NCI-H524 treated with DMSO at 0.1 percent for 48 hours (cell line): ENCODE measurements around the gene CORO7.
A peak's percentile ranks its signal among the peaks of the same experiment; 100 is the strongest.
"Not testable (repeated sequence)": the region's sequence is repeated elsewhere in the genome, so short reads cannot be mapped to it uniquely, and the experiment has no call there.

Experiments
- DNase-seq: peaks from one replicate; lab custom pipeline; 2025; lab: John Stamatoyannopoulos, UW

CORO7 gene

DNA sequence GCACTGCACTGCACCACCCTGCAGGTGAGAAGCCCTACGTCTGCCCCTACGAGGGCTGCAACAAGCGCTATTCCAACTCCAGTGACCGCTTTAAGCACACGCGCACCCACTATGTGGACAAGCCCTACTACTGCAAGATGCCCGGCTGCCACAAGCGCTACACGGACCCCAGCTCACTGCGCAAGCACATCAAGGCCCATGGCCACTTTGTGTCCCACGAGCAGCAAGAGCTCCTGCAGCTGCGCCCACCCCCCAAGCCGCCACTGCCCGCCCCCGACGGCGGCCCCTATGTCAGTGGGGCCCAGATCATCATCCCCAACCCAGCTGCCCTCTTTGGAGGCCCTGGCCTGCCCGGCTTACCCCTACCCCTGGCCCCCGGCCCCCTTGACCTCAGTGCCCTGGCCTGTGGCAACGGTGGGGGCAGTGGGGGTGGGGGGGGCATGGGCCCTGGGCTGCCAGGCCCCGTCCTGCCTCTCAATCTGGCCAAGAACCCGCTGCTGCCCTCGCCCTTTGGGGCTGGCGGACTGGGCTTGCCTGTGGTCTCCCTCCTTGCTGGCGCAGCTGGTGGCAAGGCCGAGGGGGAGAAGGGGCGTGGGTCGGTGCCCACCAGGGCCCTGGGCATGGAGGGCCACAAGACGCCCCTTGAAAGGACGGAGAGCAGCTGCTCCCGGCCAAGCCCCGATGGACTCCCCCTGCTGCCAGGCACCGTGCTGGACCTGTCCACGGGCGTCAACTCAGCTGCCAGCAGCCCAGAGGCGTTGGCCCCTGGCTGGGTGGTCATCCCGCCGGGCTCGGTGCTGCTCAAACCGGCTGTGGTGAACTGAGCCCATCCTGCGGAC is 79.5 kb downstream of the CORO7 start:
- DNase-seq: no peak

DNA sequence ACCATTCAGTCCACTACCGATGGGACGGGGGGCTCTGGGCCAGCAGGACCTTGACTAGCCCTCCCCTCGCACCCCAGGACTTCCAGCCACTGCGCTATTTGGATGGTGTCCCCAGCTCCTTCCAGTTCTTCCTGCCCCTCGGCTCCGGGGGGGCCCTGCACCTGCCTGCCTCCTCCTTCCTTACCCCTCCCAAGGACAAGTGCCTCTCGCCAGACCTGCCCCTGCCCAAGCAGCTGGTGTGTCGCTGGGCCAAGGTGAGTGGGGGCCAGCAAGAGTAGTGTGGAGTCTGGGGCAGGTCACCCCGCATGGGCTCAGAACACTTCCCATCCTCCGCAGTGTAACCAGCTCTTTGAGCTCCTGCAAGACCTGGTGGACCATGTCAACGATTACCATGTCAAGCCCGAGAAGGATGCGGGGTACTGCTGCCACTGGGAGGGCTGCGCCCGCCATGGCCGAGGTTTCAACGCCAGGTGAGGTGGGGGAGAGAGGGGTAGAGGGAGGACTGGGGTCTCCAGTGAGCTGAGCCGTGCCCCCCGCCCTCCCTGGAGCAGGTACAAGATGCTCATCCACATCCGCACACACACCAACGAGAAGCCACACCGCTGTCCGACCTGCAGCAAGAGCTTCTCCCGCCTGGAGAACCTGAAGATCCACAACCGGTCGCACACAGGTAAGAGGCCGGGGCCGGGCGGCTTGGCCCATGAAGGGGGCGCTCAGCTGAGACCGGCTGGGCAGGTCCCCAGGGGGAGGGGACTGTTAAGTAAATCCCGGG is 81.5 kb downstream of the CORO7 start:
- DNase-seq: no peak

DNA sequence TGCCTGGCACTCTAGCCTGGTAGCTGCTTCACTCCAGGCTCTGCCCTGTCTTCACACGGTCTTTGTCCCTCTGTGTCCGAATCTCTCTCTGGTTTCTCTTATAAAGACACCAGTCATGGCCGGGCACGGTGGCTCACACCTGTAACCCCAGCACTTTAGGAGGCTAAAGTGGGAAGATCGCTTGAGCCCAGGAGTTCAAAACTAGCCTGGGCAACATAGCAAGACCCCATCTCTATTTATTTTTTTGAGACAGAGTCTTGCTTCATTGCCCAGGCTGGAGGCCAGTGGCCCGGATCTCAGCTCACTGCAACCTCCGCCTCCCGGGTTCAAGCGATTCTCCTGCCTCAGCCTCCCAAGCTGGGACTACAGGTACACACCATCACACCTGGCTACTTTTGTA is 82.7 kb downstream of the CORO7 start:
- not testable (repeated sequence) for DNase-seq

DNA sequence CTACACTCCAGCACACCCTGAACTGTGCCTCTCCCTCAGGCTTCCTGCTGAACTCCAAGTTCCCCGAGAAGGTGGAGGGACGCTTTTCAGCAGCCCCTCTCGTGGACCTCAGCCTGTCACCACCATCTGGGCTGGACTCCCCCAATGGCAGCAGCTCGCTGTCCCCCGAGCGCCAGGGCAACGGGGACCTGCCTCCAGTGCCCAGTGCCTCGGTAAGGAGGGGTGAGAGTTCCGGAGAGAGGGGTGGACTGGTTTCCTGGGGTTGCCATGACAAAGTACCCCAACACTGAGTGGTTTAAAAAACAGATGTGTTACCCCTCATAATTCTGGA is 83.1 kb downstream of the CORO7 start:
- no peak for DNase-seq

DNA sequence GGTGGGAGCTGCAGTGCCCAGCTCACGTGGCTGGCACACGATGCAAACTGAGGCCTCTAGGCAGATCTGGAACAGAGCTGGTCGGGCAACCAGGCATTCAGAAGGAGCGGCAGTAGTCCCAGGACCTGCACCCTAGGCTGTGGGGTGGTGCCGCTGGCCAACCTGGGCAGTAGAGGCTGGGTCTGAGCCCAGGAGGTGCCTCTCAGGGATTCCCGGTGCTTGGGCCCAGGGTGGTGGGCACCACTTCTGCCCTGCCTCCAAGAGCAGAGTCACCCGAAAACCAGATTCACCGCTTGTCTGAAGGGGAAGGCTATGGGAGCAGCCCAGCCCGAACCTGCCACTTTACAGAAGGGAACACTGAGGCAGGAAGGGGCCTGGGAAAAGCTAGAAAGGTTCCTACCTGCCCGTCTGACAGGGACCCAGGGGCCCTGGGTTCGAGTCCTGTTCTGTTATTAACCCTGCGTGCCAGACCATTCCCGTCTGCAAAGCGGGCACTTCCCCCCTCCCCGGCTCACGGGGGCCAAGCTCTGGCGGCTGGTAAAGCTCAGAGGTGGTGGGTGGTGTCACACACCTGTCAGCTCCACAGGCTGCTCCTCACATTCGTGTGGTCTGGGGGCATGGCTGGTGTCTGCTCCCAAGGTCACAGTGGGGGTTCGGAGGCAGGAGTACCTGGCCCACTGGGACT is 83.6 kb downstream of the CORO7 start:
- DNase-seq: no peak

DNA sequence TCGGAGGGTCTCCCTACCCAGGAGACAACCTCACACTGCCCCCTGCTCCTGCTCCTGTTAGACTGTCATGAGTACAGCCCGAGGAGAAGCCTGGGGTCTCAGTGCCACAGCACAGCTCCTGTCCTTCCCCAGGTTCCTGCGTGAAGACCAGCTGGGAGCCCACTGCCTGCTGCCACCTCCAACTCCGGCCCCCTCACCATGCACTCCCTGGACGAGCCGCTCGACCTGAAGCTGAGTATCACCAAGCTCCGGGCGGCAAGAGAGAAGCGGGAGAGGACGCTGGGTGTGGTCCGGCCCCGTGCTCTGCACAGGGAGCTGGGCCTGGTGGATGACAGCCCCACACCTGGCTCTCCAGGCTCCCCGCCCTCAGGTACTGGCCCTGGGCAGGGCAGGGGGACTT is 84.3 kb downstream of the CORO7 start:
- no peak for DNase-seq

DNA sequence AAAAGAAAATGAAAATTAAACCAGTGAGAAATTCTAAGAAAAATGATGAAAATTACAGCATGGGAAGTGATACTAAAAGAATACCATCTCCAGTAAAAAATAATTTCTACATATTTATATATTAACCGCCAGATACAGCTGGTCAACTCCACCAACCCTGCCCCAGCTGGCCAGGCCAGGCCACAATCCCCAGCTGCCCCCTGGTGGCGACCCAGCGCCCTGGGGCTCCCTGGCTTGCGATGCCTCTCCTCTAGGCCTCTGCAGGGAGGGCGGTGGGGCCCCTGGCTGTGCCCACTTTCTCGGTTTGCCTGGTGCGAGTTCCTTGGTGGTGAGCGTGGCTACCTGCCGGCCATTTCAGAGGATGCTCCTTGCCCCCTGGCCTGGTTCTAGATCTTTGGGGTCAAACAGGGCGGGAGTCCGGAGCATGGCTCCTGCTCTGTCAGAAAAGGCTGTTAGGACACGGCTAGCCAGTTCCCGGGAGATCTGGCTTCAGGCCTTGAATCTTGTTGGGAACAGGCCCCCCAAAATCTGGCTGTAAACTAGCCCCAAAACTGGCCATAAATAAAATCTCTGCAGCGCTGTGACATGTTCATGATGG is 86.0 kb downstream of the CORO7 start:
- DNase-seq: no peak

DNA sequence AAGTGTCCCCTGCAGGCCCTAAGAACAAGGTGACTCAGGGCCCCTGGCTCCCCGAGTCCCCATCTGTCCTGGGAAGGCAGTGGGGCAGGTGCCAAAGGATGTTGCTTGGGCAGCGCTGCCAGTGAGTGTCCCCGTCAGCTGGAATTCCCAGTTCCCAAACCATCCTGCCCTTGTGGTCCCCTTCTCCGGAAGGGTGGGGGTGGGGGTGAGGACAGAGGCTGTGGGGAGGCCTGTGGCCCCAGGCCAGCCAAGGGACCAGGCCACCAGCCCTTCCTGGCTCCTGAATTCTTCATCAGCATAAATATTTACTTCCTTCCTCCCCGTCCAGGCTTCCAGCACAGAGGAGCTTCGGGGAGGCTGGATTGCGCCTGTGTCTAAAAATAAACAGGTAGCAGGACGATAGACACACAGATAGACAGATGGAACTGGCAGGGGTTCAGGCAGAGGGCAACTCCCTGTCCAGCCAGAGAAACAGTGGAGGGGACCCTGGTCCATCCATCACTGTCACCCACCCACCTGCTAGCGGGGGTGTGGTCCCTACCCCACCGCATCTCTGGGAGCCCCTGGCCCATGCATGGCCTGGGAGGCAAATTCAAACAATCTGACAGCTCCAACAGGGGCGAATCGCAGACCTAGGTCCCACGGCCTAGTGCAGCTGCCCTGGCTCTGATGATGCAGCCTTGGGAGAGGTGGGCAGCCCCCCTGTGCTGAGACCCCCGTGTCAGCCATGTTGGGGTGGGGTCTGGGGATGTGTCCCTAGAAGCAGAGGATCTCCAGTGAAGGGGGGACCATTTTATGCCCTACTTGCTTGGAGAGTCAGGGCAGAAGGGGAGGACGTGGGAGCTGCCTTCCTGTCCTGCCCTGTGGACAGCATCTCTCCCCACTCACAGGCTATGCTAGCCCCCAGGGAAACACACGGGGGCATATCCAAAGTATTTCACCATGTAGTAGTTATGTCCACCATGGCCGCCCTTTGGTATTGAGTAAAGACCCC is 87.3 kb downstream of the CORO7 start:
- no peak for DNase-seq

DNA sequence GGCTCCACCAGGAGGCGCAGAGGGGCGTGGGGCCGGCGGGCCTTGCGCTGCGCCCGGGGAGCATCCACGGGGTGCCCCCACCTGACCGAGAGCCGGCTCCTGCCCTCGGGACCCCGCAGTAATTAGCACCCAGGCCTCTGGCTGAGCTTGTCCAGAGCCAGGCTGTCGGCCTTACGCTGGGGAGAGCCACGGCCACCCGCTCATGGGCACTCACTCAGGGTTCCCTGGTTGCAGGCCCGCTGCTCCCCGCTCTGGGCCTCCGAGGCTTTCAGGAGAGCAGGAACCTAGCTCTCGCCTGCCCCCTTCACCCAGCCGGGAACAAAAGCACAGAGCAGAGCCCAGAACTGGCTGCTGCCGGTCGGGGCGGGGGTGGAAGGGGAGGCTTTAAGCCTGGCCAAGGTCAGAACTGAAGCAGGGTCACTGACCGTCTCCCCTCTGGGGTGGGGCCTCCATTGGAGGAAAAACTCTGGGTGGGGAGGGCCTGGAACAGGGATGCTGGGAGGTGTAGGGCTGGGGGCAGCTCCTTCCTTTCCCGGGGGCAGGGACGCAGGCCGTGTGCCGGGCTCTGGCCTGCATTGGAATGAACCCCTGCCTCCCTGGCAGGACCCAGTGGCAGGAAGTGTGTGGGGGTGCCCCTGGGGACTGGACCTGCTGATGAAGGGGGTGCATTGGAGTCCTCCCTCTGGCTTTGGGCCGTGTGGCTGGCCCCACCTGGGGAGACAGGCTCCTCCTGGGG is 88.2 kb downstream of the CORO7 start:
- peak; percentile 40 for DNase-seq

DNA sequence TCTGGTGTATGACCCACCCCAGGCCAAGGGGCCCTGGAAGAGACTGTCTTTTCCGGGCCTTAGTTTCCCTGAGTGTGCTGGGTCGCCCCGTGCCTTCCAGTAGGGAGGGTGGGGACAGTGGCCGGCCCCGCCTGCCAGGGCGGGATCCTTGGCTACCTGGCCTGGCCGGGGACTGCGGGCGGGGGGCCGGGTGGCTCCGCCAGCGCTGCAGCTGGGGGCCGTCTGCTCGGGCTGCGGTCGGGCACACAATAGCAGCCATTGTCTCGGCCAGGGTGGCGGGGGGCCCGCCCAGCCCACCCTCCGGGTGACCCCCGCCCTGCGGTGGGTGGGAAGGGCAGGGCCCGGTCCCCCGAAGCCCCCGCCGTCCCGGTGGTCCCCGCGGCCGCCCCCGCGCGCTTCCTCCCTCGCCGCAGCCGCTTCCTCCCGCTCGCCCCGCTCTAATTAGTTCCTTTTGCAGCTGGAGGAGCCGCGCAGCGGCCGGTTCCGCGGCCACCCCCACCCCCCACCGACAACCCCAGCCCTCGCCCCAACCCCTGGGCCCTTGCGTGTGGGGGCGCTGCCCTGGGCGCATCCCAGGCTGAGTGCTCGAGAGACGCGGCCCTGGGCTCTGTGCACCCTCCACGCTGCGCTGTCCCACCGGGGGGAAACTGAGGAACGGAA is 88.9 kb downstream of the CORO7 start:
- no peak for DNase-seq

DNA sequence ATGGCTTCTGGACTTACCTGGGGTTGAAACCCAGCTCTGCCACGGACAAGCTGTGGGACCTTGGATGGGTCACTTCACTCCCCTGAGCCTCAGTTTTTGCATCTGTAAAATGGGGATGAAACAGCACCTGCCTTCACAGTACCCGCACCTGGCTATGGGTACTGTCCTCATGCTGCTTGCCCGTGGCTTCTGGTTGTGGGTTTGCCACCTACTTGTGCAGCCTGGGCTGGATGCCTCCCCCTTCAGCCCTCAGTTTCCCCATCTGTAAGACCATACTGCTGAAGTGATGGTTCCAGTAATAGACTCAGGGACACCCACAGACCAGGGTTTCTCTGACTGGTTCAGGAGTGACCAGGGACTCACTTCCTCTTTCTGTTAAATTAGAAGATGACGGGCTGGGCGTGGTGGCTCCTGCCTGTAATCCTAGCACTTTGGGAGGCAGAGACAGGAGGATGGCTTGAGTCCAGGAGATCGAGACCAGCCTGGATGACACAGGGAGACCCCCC is 91.1 kb downstream of the CORO7 start:
- no peak for DNase-seq

DNA sequence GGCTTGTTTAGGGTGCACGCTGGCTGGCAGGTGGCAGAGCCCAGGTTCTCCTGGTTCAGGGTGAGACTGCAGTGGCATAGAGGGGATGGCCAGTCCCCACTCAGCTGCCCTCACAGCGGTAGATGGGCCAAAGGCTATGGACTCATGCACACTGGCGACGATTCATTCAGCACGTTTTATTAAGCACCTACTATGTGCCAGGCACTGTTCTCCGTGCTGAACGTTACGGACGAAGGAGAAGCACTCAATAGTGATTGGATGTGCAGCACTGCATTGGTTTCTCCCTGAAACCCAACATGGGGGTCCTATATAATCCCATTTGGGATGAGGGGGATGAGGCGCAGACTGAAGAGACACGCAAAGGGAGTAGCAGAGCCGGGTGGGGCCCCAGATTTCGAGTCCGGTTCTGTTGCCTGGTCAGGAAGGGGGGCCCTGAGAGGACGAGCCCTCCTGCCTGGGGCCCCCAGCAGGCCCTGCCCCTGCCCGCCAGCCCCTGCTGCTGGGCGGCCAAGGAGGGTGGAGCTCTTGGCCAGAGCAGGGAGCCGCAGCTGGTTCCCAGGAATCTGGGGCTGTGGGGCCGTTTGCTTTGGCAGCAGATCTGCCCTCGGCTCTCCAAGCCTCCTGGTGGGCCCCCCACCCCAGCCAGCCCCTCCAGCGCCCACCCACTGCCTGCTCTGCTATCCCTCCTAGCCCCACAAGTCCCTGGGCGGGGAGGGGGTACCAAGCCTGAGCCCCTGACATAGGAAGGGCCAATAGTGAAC is 91.7 kb downstream of the CORO7 start:
- DNase-seq: no peak

DNA sequence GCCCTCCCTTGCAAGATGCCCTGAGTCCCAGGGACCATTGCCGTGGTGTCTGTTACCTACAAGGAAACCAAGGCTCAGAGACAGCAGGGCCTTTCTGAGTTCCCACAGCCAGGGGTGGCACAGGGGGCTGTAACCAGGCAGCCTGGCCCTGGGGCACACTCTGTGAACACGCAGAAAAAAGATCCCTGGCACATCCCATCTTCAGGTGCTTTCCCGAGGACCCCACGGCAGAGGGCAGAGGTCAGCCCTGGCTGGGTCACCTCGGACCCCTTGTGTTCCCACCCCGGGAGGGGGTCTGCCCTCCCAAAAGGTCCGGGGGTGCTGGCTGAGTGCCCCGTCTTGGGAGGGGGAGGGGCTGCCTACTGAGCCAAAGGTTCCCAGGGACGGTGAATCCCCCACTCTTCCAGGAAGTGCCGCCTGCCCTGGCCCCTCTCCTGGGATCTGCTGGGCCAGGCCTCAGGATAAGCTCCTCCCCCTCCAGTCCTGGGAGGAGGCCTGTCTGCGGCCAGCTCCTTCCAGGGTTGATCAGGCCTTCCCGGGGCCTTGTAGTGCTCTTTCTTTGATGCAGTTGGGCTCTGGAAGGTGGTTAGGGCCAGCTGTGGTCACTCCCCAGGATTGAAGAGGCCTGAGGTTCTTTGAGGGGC is 92.4 kb downstream of the CORO7 start:
- no peak for DNase-seq

DNA sequence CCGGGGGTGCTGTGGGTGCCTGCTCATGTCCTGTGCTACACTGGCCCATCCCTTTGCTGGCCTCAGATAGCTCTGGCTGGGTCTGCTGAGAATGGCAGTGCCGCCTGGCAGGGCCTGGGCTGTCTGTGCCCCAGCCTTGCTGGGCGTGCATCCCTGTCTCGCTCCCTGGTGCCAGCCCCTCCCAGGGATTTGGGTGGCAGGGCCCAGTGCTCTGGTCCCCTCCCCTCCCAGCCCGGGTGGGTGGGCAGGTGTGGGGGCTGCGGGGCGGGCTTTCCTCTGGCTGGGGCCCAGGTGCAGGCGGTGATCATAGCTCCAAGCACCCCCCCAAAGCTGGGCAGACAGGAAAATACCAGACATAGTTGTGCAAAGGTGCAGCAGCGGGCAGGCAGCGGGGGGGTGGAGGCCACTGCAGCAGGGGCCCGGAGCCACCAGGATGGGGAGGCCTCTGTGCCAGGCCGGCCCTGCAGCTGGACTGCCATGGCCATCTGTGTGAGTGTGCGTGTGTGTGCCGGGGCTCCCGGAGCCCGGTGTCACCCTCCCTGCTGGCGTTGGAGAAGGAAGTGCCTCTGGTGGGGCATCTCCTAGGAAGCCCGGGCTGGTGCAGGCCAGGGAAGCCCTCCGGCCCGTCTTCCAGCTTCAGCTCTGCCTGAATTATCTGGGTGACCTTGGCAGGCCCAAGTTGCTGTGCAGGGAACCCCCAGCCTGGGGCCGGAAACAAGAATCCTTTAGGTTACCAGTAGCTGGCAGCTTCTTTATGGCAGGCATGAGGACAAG is 93.1 kb downstream of the CORO7 start:
- no peak for DNase-seq

DNA sequence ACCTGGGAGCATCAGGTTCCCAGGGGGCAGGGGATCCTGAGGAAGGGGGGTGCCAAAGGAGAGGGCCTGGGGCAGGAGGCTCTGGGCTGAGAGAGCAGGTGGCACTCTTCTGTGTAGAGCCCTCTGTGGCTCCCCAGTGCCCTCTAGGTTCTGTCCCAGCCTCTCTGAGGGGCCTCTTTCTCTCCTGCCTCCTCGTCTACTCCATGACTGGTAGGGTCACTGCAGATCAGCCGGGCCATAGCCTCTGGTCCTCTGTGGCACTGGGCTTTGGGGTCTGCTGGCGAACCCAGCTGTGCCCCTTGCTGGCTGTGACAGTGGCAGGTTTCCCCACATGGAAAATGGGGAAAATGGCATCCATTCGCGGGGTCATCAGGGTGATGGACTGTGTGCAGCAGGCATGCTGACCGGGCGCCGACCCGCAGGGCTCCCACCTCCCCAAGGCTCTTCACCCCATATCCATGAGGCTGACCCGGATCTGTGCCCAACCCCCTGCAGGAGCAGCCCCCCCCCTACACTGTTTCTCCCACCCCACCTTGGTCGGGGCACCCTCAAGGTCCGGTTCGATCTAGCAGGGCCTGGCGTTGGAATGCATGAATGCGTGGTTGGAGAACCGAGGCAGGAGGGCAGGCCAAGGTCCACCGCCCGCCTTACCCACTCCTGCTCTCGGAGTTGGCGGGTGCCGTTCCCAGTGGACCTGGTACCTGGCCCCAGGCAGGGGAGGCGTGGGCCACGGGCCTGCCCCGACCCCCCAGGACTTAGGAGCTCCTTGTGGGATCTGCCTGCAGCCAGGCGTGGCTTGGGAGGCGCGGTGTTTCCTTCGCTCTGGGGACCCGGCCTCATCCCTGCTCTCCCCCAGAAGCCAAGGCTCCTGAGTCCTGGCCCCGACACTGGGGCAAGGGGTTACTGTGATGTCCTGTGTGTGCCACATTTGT is 94.0 kb downstream of the CORO7 start:
- no peak for DNase-seq

DNA sequence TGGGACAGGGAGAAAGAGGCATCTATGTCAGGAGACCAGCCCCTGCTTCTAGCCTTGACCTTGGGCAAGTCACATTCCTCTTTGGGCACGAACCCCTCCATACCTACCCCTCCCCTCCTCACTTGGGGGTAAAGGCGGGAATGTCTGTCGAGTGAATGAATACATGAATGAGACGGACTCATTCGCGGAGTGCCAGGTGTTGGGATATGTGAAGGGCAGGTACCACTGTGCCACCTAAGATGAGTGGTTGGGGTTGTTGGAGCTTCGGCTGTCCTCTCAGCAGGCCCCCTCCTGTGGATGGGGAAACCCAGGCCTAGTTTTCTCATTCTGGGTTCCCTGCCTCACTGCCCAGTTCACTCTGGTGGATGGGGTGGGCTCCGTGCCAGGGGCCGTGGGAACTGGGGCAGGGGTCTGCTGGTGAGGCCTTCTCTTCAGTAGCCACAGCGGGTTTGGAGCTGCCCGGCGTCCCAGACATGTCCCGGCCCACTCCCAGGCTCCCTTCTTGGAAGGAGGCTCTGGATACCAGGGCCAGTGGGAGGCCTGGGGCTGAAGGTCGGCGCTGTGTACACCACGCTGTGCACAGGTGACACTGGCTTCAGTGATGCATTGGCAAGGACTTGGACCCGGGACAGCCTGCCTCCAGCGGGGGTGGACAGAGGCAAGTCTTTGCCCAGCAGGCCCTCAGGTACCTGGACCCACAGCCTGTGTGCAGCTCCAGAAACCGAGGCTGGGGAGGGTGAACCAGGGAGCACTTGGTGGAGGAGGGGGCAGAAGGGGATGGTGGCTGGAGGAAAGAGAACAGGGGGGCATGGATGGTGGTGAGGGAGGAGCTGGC is 94.9 kb downstream of the CORO7 start:
- no peak for DNase-seq
